Measurements from ENCODE around the gene ZMIZ1.

ZMIZ1 gene, protein sequence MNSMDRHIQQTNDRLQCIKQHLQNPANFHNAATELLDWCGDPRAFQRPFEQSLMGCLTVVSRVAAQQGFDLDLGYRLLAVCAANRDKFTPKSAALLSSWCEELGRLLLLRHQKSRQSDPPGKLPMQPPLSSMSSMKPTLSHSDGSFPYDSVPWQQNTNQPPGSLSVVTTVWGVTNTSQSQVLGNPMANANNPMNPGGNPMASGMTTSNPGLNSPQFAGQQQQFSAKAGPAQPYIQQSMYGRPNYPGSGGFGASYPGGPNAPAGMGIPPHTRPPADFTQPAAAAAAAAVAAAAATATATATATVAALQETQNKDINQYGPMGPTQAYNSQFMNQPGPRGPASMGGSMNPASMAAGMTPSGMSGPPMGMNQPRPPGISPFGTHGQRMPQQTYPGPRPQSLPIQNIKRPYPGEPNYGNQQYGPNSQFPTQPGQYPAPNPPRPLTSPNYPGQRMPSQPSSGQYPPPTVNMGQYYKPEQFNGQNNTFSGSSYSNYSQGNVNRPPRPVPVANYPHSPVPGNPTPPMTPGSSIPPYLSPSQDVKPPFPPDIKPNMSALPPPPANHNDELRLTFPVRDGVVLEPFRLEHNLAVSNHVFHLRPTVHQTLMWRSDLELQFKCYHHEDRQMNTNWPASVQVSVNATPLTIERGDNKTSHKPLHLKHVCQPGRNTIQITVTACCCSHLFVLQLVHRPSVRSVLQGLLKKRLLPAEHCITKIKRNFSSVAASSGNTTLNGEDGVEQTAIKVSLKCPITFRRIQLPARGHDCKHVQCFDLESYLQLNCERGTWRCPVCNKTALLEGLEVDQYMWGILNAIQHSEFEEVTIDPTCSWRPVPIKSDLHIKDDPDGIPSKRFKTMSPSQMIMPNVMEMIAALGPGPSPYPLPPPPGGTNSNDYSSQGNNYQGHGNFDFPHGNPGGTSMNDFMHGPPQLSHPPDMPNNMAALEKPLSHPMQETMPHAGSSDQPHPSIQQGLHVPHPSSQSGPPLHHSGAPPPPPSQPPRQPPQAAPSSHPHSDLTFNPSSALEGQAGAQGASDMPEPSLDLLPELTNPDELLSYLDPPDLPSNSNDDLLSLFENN

DNA sequence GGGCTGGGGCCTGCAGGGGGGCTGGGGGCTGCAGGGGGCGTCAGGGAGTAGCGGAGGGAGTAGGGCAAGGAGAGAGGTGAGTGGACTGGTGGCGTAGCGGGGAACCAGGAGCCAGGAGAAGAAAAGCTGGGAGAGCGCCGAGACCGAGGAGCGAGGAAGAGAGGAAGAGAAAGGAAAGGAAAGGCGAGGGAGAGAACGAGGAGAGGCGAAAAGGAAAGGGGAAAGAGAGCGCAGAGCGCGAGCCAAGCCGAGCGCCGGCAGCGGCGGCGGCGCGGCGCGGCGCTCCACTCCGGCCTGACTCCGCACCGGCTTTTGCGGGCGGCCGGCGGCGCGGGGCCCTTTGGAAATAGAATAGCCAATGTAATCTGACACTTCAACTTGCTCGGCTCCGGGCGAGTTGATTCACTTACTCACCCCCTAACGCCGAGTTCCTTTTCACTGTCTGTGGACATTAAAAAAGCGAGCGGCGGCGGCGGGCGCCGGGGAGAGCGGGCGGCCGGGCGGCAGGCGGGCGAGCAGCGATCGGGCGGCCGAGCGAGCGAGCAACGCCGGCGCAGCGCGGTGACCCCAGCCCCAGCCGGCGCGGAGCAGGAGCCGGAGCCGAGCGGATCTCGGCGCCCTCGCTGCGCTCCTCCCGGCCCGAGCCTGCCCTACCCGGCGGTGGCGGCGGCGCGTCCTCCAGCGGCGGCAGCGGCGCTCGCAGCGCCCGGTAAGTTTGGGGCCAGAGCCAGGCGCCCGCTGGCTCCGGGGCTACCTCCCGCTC lies at the start of gene ZMIZ1:
Gene ZMIZ1 (plus strand): TSS at position 405 of the 763 bp plus-strand sequence. CDS start 132,667 bp downstream, outside the sequence.
- DNase-seq (ENCODE audit: low read depth in 2 of 2, low spot score in 1 of 2), result peak; percentile 54 to 68

DNA sequence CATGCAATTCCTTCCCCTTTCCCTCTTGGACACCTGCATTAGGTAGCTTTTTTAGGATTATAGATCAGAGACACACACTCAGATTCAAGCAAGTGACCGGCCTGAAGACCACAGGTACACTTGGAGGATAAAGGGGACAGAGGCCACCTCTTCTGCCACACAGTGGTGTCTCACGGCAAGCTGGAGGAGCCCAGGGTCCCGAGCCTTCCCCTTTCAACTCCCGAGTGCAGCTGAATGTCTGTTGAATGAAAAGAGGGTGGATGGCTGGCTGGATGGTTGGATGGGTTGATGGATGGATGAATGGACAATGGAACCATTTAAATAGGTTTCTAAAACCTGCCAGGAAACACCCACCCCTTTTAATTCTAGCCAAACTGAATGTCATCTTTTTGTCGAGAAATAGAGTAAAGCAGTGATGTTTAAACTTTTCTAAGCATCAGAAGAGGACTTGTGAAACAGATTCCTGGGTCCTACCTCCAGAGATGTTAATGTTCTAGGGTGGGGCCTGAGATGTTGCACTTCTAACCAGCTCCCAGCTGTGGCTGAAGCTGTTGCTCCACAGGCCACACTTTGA lies 49.2 kb upstream of the ZMIZ1 start:
- DNase-seq (ENCODE audit: low read depth in 2 of 2, low spot score in 1 of 2), result no peak

DNA sequence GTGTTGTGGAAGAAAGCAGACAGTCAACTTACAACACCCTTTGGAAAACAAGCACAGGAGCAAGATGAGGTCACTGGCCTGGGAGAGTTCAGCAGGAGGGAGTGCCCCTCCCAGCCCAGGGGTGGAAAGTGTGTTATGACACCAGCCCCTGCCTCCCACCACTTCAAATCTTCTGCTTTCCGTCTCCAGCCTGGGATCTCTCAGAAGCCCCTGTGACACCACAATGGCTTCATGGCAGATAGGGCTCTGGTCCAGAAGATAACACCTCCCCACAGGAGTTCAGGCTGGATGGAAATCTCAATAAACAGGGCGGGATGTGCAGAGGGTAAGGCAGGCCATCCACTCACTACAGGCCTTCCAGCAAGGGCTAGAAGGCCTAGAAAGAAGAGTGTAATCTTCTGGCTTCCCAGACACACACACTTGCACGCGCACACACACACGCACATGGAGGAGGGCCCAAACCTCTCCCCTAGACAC lies 48.7 kb upstream of the ZMIZ1 start:
- DNase-seq (ENCODE audit: low read depth in 2 of 2, low spot score in 1 of 2), result no peak

DNA sequence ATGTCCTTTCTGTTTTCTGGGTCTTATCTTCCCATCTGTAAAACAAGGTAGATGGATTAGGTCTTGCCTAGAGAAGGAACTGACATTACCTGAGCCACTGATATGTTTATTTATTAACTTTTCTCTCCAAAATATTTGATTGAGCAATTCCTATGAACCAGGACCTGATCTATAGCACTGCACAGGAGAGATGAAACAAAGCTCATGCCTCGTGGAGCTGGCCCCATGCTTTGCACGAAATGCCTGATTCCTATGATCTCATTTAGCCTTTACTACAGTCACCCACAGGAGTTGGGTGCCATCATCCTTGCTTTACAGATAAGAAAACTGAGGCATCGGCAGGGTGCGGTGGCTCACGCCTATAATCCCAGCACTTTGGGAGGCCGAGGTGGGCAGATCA lies 48.2 kb upstream of the ZMIZ1 start:
- DNase-seq (ENCODE audit: low read depth in 2 of 2, low spot score in 1 of 2), result no peak

DNA sequence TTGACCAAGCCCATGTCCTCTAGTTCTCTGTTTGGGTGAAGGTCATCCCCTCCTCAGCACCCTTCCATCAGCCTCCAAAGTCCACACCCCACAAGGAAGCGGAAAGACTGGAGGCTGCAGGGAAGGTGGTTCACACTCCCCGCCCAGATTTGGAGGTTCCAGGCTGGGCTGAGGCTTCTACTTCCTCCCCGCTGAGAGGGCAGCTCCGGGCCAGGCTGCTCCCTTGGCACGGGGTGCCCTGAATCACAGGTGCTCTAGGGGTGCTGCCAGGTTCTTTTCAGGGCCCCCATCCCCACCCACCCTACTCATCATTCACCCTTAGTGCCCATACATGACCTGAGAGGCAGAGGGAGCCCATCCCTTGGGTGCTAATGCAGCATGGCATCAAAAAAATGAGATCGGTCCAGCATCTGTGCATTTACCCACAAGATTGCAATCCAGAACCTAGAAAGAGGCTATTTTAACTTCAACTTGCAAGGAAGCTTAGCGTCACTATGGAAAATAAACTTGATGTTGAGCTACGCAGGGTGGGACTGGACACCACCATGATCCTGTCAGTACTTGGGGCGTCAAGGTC lies 47.3 kb upstream of the ZMIZ1 start:
- no peak for DNase-seq (ENCODE audit: low read depth in 2 of 2, low spot score in 1 of 2)

DNA sequence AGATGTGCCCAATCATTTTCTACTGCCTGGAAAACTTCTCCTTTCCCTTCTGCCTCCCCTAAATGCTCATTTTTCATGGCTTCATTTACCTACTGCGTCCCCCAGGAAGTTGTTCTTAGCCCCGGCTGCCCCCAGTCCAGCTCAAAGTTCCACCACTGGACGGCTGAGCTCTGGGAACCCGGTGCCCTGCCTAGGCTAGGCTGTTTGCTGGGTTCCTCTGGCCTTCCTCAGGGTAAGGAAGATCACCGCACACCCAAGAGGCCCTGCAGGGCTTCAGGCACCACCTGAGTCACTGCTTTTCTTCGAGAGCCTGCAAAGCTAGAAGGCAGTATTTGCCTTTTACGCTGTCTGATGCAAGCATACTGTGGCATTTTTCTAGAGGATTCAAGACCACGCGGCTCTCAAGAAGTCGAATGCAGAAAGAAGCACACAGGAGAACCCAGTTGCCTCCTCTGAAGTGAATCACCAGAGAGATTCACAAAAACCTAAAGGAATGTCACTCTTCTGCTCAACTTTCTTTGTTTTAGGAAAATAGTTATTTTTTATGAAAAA lies 46.7 kb upstream of the ZMIZ1 start:
- DNase-seq (ENCODE audit: low read depth in 2 of 2, low spot score in 1 of 2), result no peak

DNA sequence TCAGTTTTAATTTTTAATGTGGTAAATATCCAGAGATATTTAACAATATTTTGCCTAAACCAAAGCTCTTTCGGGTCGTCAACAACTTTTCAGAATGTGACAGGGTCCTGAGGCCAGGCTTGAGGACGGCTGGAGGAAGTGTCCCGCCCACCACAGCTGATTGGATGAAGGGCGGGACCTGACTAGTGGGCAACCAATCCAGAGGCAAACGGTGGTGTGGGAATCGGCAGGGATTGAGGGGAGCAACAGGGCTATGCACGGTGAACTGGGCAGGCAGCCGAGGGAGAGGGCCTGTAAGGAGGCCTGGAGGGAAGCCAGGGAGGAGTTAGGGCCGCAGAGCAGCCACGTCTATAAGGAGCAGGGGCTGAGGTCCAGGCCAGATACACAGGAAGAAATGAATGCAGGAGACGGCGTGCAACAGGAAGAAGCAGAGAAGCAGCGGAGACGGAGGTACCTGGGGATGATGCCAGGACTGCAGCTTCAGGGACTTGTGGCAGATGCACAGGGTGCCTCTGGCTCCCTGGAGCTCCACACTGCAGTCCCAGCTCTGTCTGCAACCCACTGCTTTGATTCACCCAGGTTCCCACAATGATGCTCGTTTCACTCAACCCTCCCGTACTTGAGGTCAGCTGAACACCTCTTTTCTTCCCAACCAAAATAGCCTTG lies 46.1 kb upstream of the ZMIZ1 start:
- DNase-seq (ENCODE audit: low read depth in 2 of 2, low spot score in 1 of 2), result no peak

DNA sequence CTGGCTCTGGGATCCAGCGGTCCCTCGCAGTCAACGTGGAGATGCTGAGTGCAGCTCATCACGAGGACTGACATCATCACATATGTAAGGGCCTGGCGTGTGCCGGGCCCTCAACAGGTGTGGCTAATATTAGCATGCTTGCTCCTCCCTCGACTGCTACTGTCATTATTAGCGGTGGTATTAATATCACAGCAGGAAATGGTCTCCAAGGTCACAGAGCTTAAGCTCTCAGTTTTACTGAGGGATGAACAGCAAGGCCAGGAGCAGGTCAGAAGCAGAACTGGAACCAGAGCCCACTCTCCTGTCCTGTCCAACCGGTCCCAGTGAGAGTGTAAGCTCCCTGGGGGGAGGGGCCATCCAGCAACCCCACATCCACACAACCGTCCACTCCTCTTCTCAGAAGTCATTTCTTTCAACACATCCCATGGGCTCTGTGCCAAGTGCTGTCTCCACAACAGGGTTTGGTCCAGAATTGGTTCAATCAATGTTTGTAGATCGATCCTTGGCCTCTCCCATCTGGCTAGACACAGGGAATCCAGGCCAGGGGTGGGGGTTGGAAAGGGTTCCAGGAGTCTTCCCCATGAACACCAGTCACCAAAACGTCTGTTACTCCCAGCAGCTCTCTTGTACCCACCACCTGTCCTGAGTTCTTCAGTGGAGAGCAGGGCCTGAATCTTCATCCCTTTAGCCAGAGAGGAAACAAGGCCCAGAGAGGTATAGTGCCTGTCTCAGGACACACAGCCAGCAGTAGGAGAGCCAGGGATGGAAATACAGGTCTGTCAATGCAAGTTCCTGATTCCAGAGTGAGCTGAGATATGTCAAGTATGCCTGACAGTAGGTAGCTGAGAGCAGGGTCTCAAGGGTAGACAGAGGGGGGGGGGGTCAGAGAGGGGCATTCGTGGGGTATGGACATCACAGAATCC lies 45.3 kb upstream of the ZMIZ1 start:
- DNase-seq (ENCODE audit: low read depth in 2 of 2, low spot score in 1 of 2), result no peak

DNA sequence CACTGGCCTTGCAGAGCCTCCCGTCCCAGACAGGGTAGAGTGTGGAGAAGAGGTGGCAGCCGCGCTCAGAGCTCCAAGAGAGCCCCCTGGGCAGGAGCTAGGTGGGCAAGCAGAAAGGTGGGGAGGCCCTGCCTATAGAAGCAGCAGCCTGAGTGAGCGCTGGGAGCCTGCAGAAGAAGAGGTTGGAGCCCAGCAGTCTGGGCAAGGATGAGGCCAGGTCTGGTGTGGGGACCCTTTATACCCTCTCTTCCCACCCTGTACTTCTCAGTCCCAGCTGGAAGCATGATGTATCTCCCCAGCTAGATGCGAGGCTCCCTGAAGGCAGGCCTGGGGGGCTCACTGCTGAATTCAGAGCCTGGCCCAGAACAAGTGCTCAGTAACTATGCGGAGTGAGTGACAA lies 44.5 kb upstream of the ZMIZ1 start:
- DNase-seq (ENCODE audit: low read depth in 2 of 2, low spot score in 1 of 2), result no peak

DNA sequence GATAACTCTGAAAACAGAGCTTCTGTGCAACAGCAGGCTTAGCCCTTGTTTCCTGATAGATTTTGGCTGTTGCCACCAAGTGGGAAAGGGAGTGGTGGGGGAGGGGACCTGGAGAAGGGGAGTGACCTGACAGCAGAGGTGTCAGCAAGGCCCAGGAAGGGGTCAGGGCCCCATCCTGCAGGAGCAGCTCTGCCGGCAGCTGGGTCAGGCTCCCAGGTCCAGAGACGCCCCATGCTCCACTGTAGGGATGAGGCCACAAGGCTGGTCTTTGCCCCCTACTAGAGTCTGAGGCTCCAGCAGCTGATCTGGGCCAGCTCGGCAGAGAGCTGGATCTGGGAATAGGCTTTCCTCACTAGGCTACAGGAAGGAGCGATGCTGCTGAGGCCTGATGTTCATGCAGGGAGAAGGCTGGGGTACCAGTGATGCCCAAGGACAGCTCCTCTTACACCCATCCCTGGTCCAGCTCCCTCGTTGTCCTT lies 44.0 kb upstream of the ZMIZ1 start:
- DNase-seq (ENCODE audit: low read depth in 2 of 2, low spot score in 1 of 2), result no peak

DNA sequence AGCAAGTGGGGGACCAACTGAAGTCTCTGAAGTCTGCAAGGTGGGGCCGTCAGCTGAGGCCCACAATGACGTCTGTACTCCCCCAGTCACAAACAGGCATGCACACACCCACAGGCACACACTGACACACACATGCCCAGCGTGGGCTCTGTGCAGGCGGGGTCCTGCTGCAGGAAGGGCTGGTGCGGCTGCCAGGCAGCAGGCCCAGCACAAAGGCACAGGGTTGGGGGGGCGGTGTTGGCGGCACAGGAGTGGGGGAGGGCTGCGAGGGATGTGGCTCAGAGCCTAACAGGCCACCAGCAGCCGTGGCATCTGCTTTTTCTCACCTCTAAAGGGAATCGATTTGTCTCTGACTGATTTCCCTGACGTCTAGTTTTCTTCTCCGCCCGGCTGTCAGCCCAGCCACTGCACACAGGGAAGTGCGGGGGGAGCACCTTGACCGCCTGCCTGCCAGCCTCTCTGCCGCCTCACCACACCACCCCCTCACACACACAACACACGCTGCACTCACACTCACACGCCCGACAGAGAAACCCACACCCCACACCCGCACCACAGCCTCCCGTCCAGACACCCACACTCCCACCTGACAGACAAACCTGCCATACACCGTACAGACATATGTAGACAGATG lies 43.5 kb upstream of the ZMIZ1 start:
- DNase-seq (ENCODE audit: low read depth in 2 of 2, low spot score in 1 of 2), result peak in 1 of 2 donors; percentile 14

DNA sequence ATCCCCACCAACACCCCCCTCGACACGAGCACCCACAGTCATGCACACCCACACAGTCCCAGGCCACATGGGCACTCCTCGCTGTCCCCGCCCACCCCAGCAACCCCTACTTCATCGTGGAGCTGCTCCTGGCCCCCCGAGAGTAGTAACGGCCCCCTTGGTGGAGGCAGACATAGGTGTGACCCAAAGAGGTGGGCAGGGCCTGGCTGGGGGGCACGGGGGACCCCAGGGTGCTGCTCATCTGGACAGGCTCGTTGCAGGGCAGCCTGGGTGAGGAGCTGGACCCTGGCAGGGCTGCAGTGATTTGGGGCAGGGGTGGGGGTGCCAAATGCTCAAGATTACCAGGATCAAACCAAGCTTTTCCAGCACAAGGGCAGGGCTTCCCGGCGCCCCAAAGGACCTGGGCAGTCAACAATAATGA lies 42.4 kb upstream of the ZMIZ1 start:
- DNase-seq (ENCODE audit: low read depth in 2 of 2, low spot score in 1 of 2), result no peak

DNA sequence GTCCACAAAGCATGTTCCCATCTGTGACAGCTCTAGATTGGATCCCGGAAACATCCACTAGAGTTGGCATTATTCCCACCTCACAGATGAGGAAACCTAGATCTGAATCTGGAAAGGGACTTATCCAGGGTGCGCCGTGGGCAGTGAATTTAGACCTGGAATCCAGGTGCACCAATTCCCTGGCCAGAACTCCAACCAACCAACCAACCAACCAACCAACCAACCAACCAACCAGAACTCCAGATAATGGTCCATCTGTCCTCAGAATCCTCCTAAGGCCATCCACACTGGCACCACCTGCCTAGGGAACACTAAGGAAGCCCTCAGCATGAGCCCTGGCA lies 42.0 kb upstream of the ZMIZ1 start:
- no peak for DNase-seq (ENCODE audit: low read depth in 2 of 2, low spot score in 1 of 2)

DNA sequence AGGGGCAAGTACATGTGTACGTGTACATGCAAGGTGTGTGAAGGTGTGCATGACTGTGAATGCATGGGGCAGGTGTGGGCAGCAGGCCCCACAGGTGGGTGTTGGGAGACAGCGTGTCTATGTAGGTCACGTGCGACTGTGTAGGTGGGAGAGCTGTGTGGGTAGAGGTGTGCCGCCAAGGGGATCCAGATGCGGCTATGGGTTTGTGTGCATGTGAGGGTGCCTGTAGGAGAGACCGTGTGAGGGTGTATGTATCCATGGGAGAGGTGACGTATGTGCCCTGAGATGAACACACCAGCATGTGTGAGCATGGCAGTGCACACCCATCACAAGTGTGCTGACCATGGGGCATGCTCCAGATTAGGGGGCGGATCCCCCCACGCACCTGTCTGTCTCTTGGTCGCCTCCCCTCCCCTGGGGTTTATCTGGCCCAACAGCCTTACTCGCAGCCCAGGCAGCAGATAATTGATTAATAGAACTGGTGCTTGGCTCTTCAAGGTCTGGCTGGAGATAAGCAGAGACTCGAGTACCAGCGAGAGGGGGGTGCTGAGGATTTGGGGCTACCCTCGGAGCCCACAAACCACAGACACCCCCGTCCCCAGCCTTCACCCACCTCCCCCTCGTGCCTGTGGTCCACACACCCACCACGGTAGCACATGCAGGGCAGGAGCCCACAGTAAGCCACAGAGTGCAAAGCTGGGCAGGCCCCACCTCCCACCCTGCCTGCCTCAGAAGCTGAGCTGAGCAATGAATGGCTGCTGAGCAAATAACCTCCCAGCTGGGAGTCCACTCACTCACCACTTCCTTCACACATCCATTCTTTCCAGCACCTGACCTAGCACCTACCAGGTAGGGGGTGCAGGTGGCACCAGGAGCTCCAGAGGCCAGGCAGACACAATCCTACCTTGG lies 41.4 kb upstream of the ZMIZ1 start:
- DNase-seq (ENCODE audit: low read depth in 2 of 2, low spot score in 1 of 2), result peak in 1 of 2 donors; percentile 20

DNA sequence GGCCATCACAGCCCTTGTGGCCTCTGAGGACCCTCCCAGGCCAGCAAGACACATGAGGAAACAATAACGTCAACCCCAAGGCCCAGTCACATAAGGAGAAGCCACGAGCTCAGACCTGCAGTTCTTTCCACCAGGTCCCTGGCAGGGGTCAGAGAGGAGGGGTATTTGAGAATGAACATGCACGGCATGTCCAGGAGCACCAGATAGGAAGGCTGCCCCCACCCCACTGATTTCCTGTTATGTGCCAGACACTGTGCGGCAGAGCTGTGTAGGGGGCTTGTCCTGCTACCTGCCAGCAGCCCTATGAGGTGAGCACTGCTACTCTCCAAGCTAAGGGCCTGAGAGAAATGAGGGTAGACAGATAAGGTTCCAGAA lies 40.7 kb upstream of the ZMIZ1 start:
- DNase-seq (ENCODE audit: low read depth in 2 of 2, low spot score in 1 of 2), result no peak

DNA sequence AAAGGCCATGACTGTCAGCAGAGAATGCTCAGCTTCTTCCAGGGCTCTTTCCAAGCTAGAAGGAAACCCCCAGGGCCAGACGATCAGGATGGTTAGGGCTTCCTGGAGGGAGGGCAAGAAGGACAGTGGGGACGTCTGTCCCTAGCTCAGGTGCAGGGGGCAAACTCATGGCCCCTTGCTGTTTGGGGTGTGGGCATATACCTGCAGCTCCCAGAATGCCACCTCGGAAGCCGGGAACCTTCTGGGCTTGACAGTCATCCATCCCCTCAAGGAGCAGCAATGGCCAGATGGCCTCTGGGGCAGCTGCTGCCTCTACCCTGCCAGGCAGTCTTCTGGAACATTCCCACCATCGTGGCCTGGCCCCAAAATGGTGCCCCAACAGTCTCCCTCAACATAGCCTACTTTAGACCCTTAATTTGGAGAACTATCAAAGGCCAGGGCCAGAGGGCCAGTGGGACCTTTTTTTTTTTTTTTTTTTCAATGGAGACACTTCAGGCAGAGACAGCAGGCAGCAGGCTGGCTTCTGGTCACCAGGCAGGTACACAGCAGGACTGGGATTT lies 40.2 kb upstream of the ZMIZ1 start:
- no peak for DNase-seq (ENCODE audit: low read depth in 2 of 2, low spot score in 1 of 2)

All from stimulated activated CD8-positive, alpha-beta memory T cell treated with anti-CD3 and anti-CD28 coated beads, Interleukin-4, amount 100 ng/mL, for 1 hour (primary cell).